ENCODE measurements around the gene IGSF21. TPM values are rescaled to one million over a fixed set of nuclear protein-coding genes. Genes with fewer than 3 reads are reported as not detected.

IGSF21 gene
- total and polyA plus RNA-seq, 3 experiments from 2014 or later, result not detected

- ChIA-PET CTCF (no interaction called here), POLR2A (no interaction called here)
- no peaks in the 10 kb centered on the region for H3K4me1 ChIP-seq (ENCODE audit: insufficient read depth, low read length)
- no peak overlapping the region for H3K4me3 ChIP-seq (ENCODE audit: low read length)
- H3K36me3 ChIP-seq (ENCODE audit: insufficient read depth, low read length), result no peaks in the 10 kb centered on the region
- H3K9me3 ChIP-seq (ENCODE audit: low read length), result no peaks in the 10 kb centered on the region
- no peaks in the 10 kb centered on the region for H3K4me1 Mint-ChIP-seq
- peak overlapping the region in 1 of 8 donors; percentile 26 for H3K27ac Mint-ChIP-seq
- peaks cover 0 to 13% (median 7%) of the 10 kb centered on the region in 5 donors for H3K9me3 Mint-ChIP-seq
- no peak overlapping the region for H3K27ac ChIP-seq (ENCODE audit: low read depth, low read length)
- peaks cover 11 to 22% of the 10 kb centered on the region in 2 donors for H3K27me3 Mint-ChIP-seq
- H3K27me3 ChIP-seq (ENCODE audit: insufficient read depth, low read length, poor library complexity, severe bottlenecking), result no peaks in the 10 kb centered on the region
- DNase-seq, result no peak
- H3K36me3 Mint-ChIP-seq, result no peaks in the 10 kb centered on the region
- H3K4me3 Mint-ChIP-seq, result no peak overlapping the region
These were observed 303.7 kb downstream of the IGSF21 start for GRCh38 chr1:18411321-18411720.

GRCh38 chr1:18411820-18412641 is 304.4 kb downstream of the IGSF21 start:
- Histone ChIP-seq H3K4me1 (ENCODE audit: insufficient read depth, low read length) (no peaks in the 10 kb centered on the region), H3K27ac (ENCODE audit: low read depth, low read length) (no peak overlapping the region), H3K36me3 (ENCODE audit: insufficient read depth, low read length) (no peaks in the 10 kb centered on the region), H3K4me3 (ENCODE audit: low read length) (no peak overlapping the region), H3K27me3 (ENCODE audit: insufficient read depth, low read length, poor library complexity, severe bottlenecking) (no peaks in the 10 kb centered on the region), H3K9me3 (ENCODE audit: low read length) (no peaks in the 10 kb centered on the region)
- H3K4me1 Mint-ChIP-seq, result no peaks in the 10 kb centered on the region
- ChIA-PET POLR2A (no interaction called here), CTCF (no interaction called here)
- H3K4me3 Mint-ChIP-seq, result no peak overlapping the region
- H3K27me3 Mint-ChIP-seq, result peaks cover 8 to 17% of the 10 kb centered on the region in 2 donors
- H3K36me3 Mint-ChIP-seq, result no peaks in the 10 kb centered on the region
- no peak for DNase-seq
- H3K27ac Mint-ChIP-seq, result no peak overlapping the region
- H3K9me3 Mint-ChIP-seq, result peaks cover 0 to 13% (median 7%) of the 10 kb centered on the region in 5 donors

- peaks cover 0 to 1% (median 0%) of the 10 kb centered on the region in 3 donors for H3K36me3 Mint-ChIP-seq
- H3K27me3 ChIP-seq (ENCODE audit: insufficient read depth, low read length, poor library complexity, severe bottlenecking), result no peaks in the 10 kb centered on the region
- no peak overlapping the region for H3K4me3 Mint-ChIP-seq
- ChIA-PET CTCF (no interaction called here), POLR2A (no interaction called here)
- no peak overlapping the region for H3K27ac Mint-ChIP-seq
- H3K4me3 ChIP-seq (ENCODE audit: low read length), result no peak overlapping the region
- H3K27ac ChIP-seq (ENCODE audit: low read depth, low read length), result no peak overlapping the region
- H3K9me3 ChIP-seq (ENCODE audit: low read length), result no peaks in the 10 kb centered on the region
- peaks cover 0 to 13% (median 7%) of the 10 kb centered on the region in 5 donors for H3K9me3 Mint-ChIP-seq
- H3K27me3 Mint-ChIP-seq, result peaks cover 8 to 11% of the 10 kb centered on the region in 2 donors
- H3K4me1 ChIP-seq (ENCODE audit: insufficient read depth, low read length), result no peaks in the 10 kb centered on the region
- no peaks in the 10 kb centered on the region for H3K36me3 ChIP-seq (ENCODE audit: insufficient read depth, low read length)
- DNase-seq, result no peak
- no peaks in the 10 kb centered on the region for H3K4me1 Mint-ChIP-seq
These were observed 305.3 kb downstream of the IGSF21 start for GRCh38 chr1:18412882-18413353.

GRCh38 chr1:18413541-18414305 is 306.1 kb downstream of the IGSF21 start:
- H3K9me3 Mint-ChIP-seq, result peaks cover 0 to 13% (median 7%) of the 10 kb centered on the region in 5 donors
- H3K4me3 Mint-ChIP-seq, result no peak overlapping the region
- H3K9me3 ChIP-seq (ENCODE audit: low read length), result no peaks in the 10 kb centered on the region
- CTCF ChIA-PET, result no interaction called here
- H3K4me1 Mint-ChIP-seq, result no peaks in the 10 kb centered on the region
- no peaks in the 10 kb centered on the region for H3K36me3 ChIP-seq (ENCODE audit: insufficient read depth, low read length)
- H3K27ac Mint-ChIP-seq, result no peak overlapping the region
- DNase-seq, result no peak
- H3K4me3 ChIP-seq (ENCODE audit: low read length), result no peak overlapping the region
- no peak overlapping the region for H3K27ac ChIP-seq (ENCODE audit: low read depth, low read length)
- POLR2A ChIA-PET, result no interaction called here
- no peaks in the 10 kb centered on the region for H3K4me1 ChIP-seq (ENCODE audit: insufficient read depth, low read length)
- H3K36me3 Mint-ChIP-seq, result peaks cover 0 to 1% (median 0%) of the 10 kb centered on the region in 3 donors
- H3K27me3 Mint-ChIP-seq, result peaks cover 8 to 11% of the 10 kb centered on the region in 2 donors
- H3K27me3 ChIP-seq (ENCODE audit: insufficient read depth, low read length, poor library complexity, severe bottlenecking), result no peaks in the 10 kb centered on the region

GRCh38 chr1:18414321-18414720 is 306.7 kb downstream of the IGSF21 start:
- no peaks in the 10 kb centered on the region for H3K4me1 ChIP-seq (ENCODE audit: insufficient read depth, low read length)
- Mint-ChIP-seq H3K27me3 (peaks cover 8 to 11% of the 10 kb centered on the region in 2 donors), H3K4me3 (no peak overlapping the region), H3K4me1 (no peaks in the 10 kb centered on the region), H3K9me3 (peaks cover 0 to 13% (median 7%) of the 10 kb centered on the region in 5 donors), H3K27ac (no peak overlapping the region), H3K36me3 (peaks cover 0 to 1% (median 0%) of the 10 kb centered on the region in 3 donors)
- H3K27me3 ChIP-seq (ENCODE audit: insufficient read depth, low read length, poor library complexity, severe bottlenecking), result no peaks in the 10 kb centered on the region
- ChIA-PET POLR2A (no interaction called here), CTCF (no interaction called here)
- no peaks in the 10 kb centered on the region for H3K9me3 ChIP-seq (ENCODE audit: low read length)
- H3K36me3 ChIP-seq (ENCODE audit: insufficient read depth, low read length), result no peaks in the 10 kb centered on the region
- no peak overlapping the region for H3K4me3 ChIP-seq (ENCODE audit: low read length)
- no peak for DNase-seq
- H3K27ac ChIP-seq (ENCODE audit: low read depth, low read length), result no peak overlapping the region

GRCh38 chr1:18414872-18415447 is 307.4 kb downstream of the IGSF21 start:
- H3K27me3 Mint-ChIP-seq, result peaks cover 9 to 11% of the 10 kb centered on the region in 2 donors
- POLR2A ChIA-PET, result no interaction called here
- H3K9me3 ChIP-seq (ENCODE audit: low read length), result no peaks in the 10 kb centered on the region
- CTCF ChIA-PET, result no interaction called here
- no peaks in the 10 kb centered on the region for H3K4me1 ChIP-seq (ENCODE audit: insufficient read depth, low read length)
- no peaks in the 10 kb centered on the region for H3K36me3 ChIP-seq (ENCODE audit: insufficient read depth, low read length)
- no peaks in the 10 kb centered on the region for H3K4me1 Mint-ChIP-seq
- H3K27me3 ChIP-seq (ENCODE audit: insufficient read depth, low read length, poor library complexity, severe bottlenecking), result no peaks in the 10 kb centered on the region
- no peak overlapping the region for H3K4me3 Mint-ChIP-seq
- H3K36me3 Mint-ChIP-seq, result peaks cover 0 to 1% (median 0%) of the 10 kb centered on the region in 3 donors
- no peak overlapping the region for H3K27ac ChIP-seq (ENCODE audit: low read depth, low read length)
- peak overlapping the region in 1 of 8 donors; percentile 19 for H3K27ac Mint-ChIP-seq
- DNase-seq, result no peak
- H3K9me3 Mint-ChIP-seq, result peaks cover 0 to 13% (median 7%) of the 10 kb centered on the region in 5 donors
- no peak overlapping the region for H3K4me3 ChIP-seq (ENCODE audit: low read length)

GRCh38 chr1:18415448-18416027 is 307.9 kb downstream of the IGSF21 start:
- H3K4me3 Mint-ChIP-seq, result no peak overlapping the region
- H3K27ac Mint-ChIP-seq, result peak overlapping the region in 1 of 8 donors; percentile 19
- peaks cover 9 to 11% of the 10 kb centered on the region in 2 donors for H3K27me3 Mint-ChIP-seq
- Histone ChIP-seq H3K27ac (ENCODE audit: low read depth, low read length) (no peak overlapping the region), H3K9me3 (ENCODE audit: low read length) (no peaks in the 10 kb centered on the region), H3K4me1 (ENCODE audit: insufficient read depth, low read length) (no peaks in the 10 kb centered on the region), H3K36me3 (ENCODE audit: insufficient read depth, low read length) (no peaks in the 10 kb centered on the region), H3K27me3 (ENCODE audit: insufficient read depth, low read length, poor library complexity, severe bottlenecking) (no peaks in the 10 kb centered on the region), H3K4me3 (ENCODE audit: low read length) (no peak overlapping the region)
- H3K36me3 Mint-ChIP-seq, result peaks cover 0 to 1% (median 0%) of the 10 kb centered on the region in 3 donors
- H3K9me3 Mint-ChIP-seq, result peaks cover 0 to 13% (median 7%) of the 10 kb centered on the region in 5 donors
- no peak for DNase-seq
- ChIA-PET POLR2A (no interaction called here), CTCF (no interaction called here)
- no peaks in the 10 kb centered on the region for H3K4me1 Mint-ChIP-seq

All from CD8-positive, alpha-beta memory T cell (primary cell).